ENCODE data around the gene EIF2S2. TPM values are rescaled to one million over a fixed set of nuclear protein-coding genes. Genes with fewer than 3 reads are reported as not detected.

EIF2S2 gene
- total and polyA plus RNA-seq, 2 donors (not counting 1 experiment from before 2014, with no cell fraction given), result 11.3 to 26.4 TPM

- H3K9ac ChIP-seq (ENCODE audit: low read length), result no peak overlapping the region
- H3K27ac ChIP-seq (ENCODE audit: low read length in 2 of 2), result no peak overlapping the region
- H3K4me1 ChIP-seq (ENCODE audit: control insufficient read depth in 2 of 2, insufficient read depth in 2 of 2, low read length in 2 of 2), result peaks cover 0 to 1% of the 10 kb centered on the region in 2 donors
- peaks cover 36% of the 10 kb centered on the region for H3K79me2 ChIP-seq (ENCODE audit: control insufficient read depth, insufficient read depth, low read length)
- ChIA-PET POLR2A (no interaction called here), CTCF (interaction anchor here (0.6 to 0.9 kb wide), 2 partner anchors 33 to 1792 kb away, joined by 4 to 5 read pairs; no protein-coding TSS in a partner anchor)
- no peak for TF ChIP-seq EZH2 (IDR thresholded peaks at IDR 0.05; ENCODE audit: borderline replicate concordance, insufficient read depth, low read depth, low read length, poor library complexity, severe bottlenecking)
- ATAC-seq (ENCODE audit: low read depth), result no peak
- peaks cover 9 to 82% of the 10 kb centered on the region in 2 experiments for H3K36me3 ChIP-seq (replicated peaks in 1 of 2; ENCODE audit: control extremely low read depth in 1 of 2, control insufficient read depth in 1 of 2, extremely low read depth in 1 of 2, insufficient read depth in 2 of 2, low read length in 1 of 2)
- DNase-seq, result no peak
- Mint-ChIP-seq H3K27me3 (no peaks in the 10 kb centered on the region), H3K4me1 (peaks cover 10% of the 10 kb centered on the region), H3K27ac (no peak overlapping the region), H3K9me3 (ENCODE audit: insufficient read depth) (no peaks in the 10 kb centered on the region), H3K4me3 (no peak overlapping the region)
- WGBS (ENCODE audit: insufficient coverage), result no CpG with 5 or more reads among the region's 3 CpGs
- H4K20me1 ChIP-seq (ENCODE audit: control insufficient read depth, insufficient read depth, low read length, poor library complexity, severe bottlenecking), result peaks cover 41% of the 10 kb centered on the region
- no peak overlapping the region for H3K4me2 ChIP-seq (replicated peaks; ENCODE audit: low read depth, low read length, poor library complexity, severe bottlenecking)
- intact Hi-C loops (cut with micrococcal nuclease), result no loop called here
- no peak overlapping the region for H3K4me3 ChIP-seq (ENCODE audit: control extremely low read depth in 1 of 5, extremely low read depth in 1 of 5, insufficient read depth in 1 of 5, low read depth in 2 of 5, low read length in 4 of 5)
- H3K9me3 ChIP-seq (ENCODE audit: control extremely low read depth in 1 of 3, control insufficient read depth in 2 of 3, insufficient read depth in 1 of 3, low read length in 2 of 3), result no peaks in the 10 kb centered on the region
- H3K27me3 ChIP-seq (replicated peaks in 1 of 4; ENCODE audit: control extremely low read depth in 1 of 4, control insufficient read depth in 3 of 4, insufficient read depth in 4 of 4, low read length in 3 of 4), result no peaks in the 10 kb centered on the region
- no peak overlapping the region for H2AFZ ChIP-seq (ENCODE audit: insufficient read depth, low read depth, low read length, poor library complexity, severe bottlenecking)
Measured at GRCh38 chr20:34100576-34100975, 11.5 kb downstream of the EIF2S2 start.

- Histone ChIP-seq H3K4me3 (ENCODE audit: control extremely low read depth in 1 of 5, extremely low read depth in 1 of 5, insufficient read depth in 1 of 5, low read depth in 2 of 5, low read length in 4 of 5) (no peak overlapping the region), H3K27me3 (replicated peaks in 1 of 4; ENCODE audit: control extremely low read depth in 1 of 4, control insufficient read depth in 3 of 4, insufficient read depth in 4 of 4, low read length in 3 of 4) (no peaks in the 10 kb centered on the region), H2AFZ (ENCODE audit: insufficient read depth, low read depth, low read length, poor library complexity, severe bottlenecking) (no peak overlapping the region), H3K4me1 (ENCODE audit: control insufficient read depth in 2 of 2, insufficient read depth in 2 of 2, low read length in 2 of 2) (no peaks in the 10 kb centered on the region), H3K79me2 (ENCODE audit: control insufficient read depth, insufficient read depth, low read length) (peaks cover 28% of the 10 kb centered on the region), H3K9me3 (ENCODE audit: control extremely low read depth in 1 of 3, control insufficient read depth in 2 of 3, insufficient read depth in 1 of 3, low read length in 2 of 3) (no peaks in the 10 kb centered on the region), H3K9ac (ENCODE audit: low read length) (no peak overlapping the region), H3K4me2 (replicated peaks; ENCODE audit: low read depth, low read length, poor library complexity, severe bottlenecking) (no peak overlapping the region), H3K27ac (ENCODE audit: low read length in 2 of 2) (no peak overlapping the region), H4K20me1 (ENCODE audit: control insufficient read depth, insufficient read depth, low read length, poor library complexity, severe bottlenecking) (peaks cover 35% of the 10 kb centered on the region), H3K36me3 (replicated peaks in 1 of 2; ENCODE audit: control extremely low read depth in 1 of 2, control insufficient read depth in 1 of 2, extremely low read depth in 1 of 2, insufficient read depth in 2 of 2, low read length in 1 of 2) (peaks cover 9 to 84% of the 10 kb centered on the region in 2 experiments)
- Mint-ChIP-seq H3K9me3 (ENCODE audit: insufficient read depth) (no peaks in the 10 kb centered on the region), H3K4me3 (no peak overlapping the region), H3K27ac (no peak overlapping the region), H3K4me1 (peaks cover 5% of the 10 kb centered on the region), H3K27me3 (no peaks in the 10 kb centered on the region)
- ChIA-PET CTCF (no interaction called here), POLR2A (interaction anchor here (0.8 kb wide), 1 partner anchor 10 kb away, joined by 3 read pairs; no protein-coding TSS in a partner anchor)
- DNase-seq, result no peak
- intact Hi-C loops (cut with micrococcal nuclease), result no loop called here
- TF ChIP-seq CTCF (IDR thresholded peaks at IDR 0.05) (no peak), EZH2 (IDR thresholded peaks at IDR 0.05; ENCODE audit: borderline replicate concordance, insufficient read depth, low read depth, low read length, poor library complexity, severe bottlenecking) (no peak)
- 85% methylated on average over 2 of the region's 5 CpGs for WGBS (ENCODE audit: insufficient coverage)
- ATAC-seq (ENCODE audit: low read depth), result no peak
Measured at GRCh38 chr20:34099675-34100074, 12.4 kb downstream of the EIF2S2 start.
